ENCODE measurements around the gene ZNF678.
"Not testable (repeated sequence)": the region's sequence is repeated elsewhere in the genome, so short reads cannot be mapped to it uniquely, and the experiment has no call there.

ZNF678 gene

GRCh38 chr1:227607336-227607898 lies 44.1 kb downstream of the ZNF678 start:
- DNase-seq = no peak

GRCh38 chr1:227612658-227613057 lies 49.3 kb downstream of the ZNF678 start:
- no peak for DNase-seq

- DNase-seq = no peak
Measured at GRCh38 chr1:227613526-227613925, 50.2 kb downstream of the ZNF678 start.

DNA sequence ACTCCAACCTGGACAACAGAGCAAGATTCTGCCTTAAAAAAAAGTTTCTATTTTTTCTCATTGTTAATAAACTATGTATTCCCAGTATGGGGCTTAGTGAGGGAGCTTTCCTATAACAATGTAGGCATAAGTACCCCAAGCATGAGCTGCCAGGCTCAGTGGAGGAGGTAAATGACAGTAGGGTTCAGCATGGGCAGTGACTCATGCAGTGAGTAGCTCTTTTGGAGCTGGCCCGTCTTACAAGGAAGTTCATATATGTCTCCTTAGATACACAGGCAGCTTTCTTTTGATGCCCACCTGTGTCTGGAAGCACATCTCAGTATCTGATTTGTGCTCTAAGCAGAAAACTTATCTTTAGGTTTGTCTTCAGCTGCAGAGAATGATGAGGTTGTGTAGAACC lies 57.9 kb downstream of the ZNF678 start:
- no peak for DNase-seq

- DNase-seq = no peak
Measured at GRCh38 chr1:227622739-227623475, 59.6 kb downstream of the ZNF678 start.

DNA sequence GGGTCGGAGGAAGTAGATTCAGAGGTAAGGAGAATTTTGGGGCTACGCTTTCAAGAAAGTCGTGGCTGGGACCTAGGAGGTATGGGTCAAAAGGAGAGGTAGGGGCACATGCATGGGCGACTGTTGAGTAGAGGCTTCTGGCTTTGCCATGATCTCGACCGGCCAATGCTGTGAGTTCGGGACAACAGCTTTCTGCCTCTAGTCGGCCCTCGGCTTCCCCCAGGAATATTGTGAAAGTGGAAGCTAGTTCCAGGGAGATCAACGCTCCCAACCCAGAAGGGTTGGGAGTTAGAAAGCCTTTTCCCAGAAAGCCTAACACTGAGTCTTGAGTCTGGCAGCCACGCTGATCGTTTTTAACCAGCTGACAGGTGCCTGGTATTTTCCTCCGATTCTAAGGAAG lies 69.0 kb downstream of the ZNF678 start:
- DNase-seq = no peak

GRCh38 chr1:227635596-227635995 lies 72.2 kb downstream of the ZNF678 start:
- DNase-seq = no peak

DNA sequence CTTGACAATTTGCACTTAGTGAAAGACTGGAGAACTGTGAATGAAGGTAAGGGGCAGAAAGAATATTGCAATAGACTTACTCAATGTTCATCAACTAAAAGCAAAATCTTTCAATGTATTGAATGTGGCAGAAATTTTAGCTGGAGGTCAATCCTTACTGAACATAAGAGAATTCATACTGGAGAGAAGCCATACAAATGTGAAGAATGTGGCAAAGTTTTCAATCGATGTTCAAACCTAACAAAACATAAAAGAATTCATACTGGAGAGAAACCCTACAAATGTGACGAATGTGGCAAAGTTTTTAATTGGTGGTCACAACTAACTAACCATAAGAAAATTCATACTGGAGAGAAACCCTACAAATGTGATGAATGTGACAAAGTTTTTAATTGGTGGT lies 91.1 kb downstream of the ZNF678 start:
- DNase-seq = no peak

DNA sequence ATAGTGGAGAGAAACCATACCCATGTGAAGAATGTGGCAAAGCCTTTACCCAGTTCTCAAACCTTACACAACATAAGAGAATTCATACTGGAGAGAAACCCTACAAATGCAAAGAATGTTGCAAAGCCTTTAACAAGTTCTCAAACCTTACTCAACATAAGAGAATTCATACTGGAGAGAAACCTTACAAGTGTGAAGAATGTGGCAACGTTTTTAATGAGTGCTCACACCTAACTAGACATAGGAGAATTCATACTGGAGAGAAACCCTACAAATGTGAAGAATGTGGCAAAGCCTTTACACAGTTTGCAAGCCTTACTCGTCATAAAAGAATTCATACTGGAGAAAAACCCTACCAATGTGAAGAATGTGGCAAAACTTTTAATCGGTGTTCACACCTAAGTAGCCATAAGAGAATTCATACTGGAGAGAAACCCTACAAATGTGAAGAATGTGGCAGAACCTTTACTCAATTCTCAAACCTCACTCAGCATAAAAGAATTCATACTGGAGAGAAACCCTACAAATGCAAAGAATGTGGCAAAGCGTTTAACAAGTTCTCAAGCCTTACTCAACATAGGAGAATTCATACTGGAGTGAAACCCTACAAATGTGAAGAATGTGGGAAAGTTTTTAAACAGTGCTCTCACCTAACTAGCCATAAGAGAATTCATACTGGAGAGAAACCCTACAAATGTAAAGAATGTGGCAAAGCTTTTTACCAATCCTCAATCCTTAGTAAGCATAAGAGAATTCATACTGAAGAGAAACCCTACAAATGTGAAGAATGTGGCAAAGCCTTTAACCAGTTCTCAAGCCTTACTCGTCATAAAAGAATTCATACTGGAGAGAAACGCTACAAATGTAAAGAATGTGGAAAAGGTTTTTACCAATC lies 91.7 kb downstream of the ZNF678 start:
- DNase-seq = no peak

GRCh38 chr1:227661495-227661894 lies 98.1 kb downstream of the ZNF678 start:
- DNase-seq = no peak

GRCh38 chr1:227662933-227663332 lies 99.6 kb downstream of the ZNF678 start:
- DNase-seq = no peak

GRCh38 chr1:227666286-227666685 lies 102.9 kb downstream of the ZNF678 start:
- DNase-seq = no peak

DNA sequence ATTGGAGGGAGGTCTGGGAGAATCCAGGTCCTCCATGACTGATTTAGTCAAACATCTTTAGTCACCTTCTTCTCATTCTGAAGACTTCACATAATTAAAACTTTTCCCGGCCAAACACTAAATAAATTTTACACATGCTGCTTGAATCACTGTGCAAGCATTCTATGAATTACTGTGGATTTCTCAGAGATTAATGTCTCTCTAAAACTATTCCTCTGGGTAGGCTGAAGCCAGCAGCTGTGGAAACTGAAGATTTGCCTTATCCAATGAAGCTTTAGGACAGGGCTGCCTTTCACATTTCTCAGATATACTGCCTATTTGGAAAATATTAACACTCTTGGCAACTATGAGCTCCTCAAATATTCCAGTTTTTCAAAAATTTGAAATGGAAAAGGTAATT lies 110.1 kb downstream of the ZNF678 start:
- DNase-seq = no peak

GRCh38 chr1:227685807-227686206 lies 122.5 kb downstream of the ZNF678 start:
- no peak for DNase-seq

- DNase-seq = no peak
Measured at GRCh38 chr1:227697321-227697864, 134.0 kb downstream of the ZNF678 start.

- not testable (repeated sequence) for DNase-seq
Measured at GRCh38 chr1:227701631-227702030, 138.3 kb downstream of the ZNF678 start.

DNA sequence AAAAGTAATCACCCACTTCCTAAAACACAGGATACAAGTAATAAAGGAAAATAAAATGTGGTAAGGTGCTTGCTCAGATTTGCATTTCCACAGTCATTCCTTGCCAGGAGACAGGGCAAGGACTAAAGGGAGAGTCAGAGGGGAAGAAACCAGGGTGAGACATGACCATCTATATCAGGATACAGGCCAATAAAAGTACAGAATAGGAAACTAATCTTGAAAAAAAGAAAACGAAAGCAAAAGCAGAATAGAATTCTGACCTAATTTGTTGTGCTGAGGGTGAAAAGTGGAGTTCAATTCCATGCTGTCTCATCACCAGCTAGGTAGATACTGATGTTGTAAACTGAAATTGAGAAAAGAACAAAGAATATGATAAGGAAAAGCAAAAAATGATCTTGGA lies 144.5 kb downstream of the ZNF678 start:
- DNase-seq = no peak

DNA sequence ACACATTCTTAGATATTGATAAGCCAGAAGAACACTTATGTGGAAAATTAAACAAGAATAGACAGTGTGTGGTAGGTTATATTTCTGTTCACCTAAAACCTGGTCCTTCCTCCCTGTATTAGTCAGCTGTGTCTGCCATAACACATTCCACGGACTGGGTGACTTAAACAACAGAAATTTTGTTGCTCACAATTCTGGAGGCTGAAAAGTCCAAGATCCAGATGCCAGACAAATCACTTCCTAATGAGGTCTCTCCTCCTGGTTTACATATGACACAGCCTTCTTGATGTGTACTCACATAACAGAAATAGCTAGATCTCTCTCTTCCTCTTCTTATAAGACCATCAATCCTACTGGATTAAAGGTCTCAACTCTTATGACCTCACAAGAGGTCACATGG lies 146.1 kb downstream of the ZNF678 start:
- DNase-seq = no peak

GRCh38 chr1:227710474-227710873 lies 147.1 kb downstream of the ZNF678 start:
- DNase-seq = not testable (repeated sequence)

DNA sequence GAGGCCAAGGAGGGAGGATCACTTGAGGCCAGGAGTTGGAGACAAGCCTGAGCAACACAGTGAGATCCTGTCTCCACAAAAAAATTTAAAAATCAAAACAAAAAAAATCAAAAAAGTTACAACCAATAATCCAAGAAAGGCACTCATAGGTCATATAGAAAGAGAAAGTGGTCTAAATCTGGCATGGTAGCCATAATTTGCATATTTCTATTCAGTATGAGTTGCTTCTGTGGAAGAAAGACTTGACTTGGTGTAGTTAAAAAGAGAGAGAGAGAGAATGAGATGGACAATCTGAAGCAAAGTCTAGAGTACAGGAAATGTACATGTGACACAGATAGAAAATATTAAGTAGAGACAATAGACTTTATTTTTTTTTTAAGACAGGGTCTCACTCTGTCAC lies 149.3 kb downstream of the ZNF678 start:
- no peak for DNase-seq

- no peak for DNase-seq
Measured at GRCh38 chr1:227718932-227719331, 155.6 kb downstream of the ZNF678 start.

DNA sequence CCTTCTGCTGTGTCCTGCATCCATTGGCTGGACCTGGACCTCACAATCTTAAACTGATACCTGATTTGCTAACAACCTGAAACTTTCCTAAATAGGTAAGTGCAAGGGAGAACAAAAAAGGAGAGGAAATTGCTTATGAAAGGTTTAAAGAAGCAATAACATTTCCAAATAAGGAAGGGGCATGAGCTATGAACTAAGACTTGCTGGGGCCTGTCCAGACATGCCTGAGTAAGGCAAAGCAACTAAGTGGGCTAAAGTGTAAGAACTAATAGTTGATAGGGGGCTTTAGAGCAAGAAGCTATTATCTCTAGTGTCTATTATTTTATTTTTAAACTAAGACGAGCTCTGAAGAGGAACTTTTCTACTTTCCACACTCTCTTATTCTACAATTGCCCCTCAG lies 160.1 kb downstream of the ZNF678 start:
- DNase-seq = no peak

DNA sequence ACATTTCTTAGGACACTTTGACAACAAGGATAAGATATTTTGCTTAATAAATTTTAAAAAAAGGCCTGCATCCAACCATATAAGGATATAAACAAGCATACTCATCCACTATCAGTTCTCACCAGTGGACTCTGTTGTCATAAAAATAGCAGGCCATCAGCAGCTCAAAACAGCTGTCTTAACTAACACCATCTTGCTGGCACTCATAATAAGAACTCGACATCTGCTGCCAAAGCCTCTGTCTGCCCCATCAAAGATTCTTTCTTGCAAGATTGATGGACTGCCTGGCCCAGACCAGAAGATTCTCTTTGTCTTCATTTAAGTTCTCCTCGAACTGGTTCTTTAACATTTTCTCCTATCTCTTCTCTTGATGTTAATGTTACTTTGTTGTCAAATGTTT lies 161.7 kb downstream of the ZNF678 start:
- no peak for DNase-seq

DNA sequence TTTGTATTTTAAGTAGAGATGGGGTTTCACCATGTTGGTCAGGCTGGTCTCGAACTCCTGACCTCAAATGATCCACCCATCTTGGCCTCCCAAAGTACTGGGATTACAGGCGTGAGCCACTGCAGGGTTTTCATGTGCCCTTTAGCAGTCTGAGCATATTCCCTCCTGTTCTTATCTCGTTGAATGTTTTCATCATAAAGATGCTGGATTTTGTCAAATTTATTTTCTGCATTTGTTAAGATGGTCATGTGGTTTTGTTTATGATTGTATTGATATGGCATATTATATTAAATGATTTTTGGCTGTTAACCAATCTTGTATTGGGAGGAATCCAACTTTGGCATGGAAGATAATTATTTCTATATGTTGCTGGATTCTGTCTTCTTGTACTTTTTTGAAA lies 163.0 kb downstream of the ZNF678 start:
- no peak for DNase-seq

Measured in activated naive CD4-positive, alpha-beta T cell (primary cell).